A549 (cell line): ENCODE data around the gene LRTM2. TPM values are rescaled to one million over a fixed set of nuclear protein-coding genes. Genes with fewer than 3 reads are reported as not detected.

Experiments used
- ATAC-seq, 2 experiments: fragments of 200-7000 bp in 1 of 2; fragments of >200 bp in 1 of 2; cut with Nextera tagmentation in 1 of 2; cut with Tn5 transposase in 1 of 2; 3 replicates each; pipeline versions ENCODE4 v1.8.0 to v1.9.1; 2018 to 2020; ENCODE audit warnings: mild to moderate bottlenecking in 1 of 2, moderate library complexity in 1 of 2
- CTCF ChIA-PET: fragments of 300-600 bp; sonication (Branson Sonifier 250); formaldehyde crosslinking; extraction: SDS; loops from one replicate; lab custom pipeline; 2021; ENCODE audit warnings: antibody characterized with exemption, inconsistent platforms; lab: Yijun Ruan, JAX
- POLR2A ChIA-PET: fragments of 350-600 bp; formaldehyde crosslinking; extraction: SDS; loops from one replicate; lab custom pipeline; 2021; ENCODE audit warnings: antibody characterized with exemption, inconsistent platforms; lab: Yijun Ruan, JAX
- DNase-seq, 2 experiments: peaks; one replicate each; pipeline versions ENCODE4 v3.0.0 to v3.0.0-alpha.2; 2011 to 2016; ENCODE audit warnings: low read depth in 1 of 2, low spot score in 1 of 2
- FAIRE-seq: peaks from 2 replicates; lab custom pipeline; 2011; peaks lifted over from hg19 to GRCh38; lab: Jason Lieb, UNC
- H3K27ac ChIP-seq, 2 experiments: fragments of >200 bp; sonication (Bioruptor Twin); formaldehyde crosslinking; 3 replicates each; pipeline ENCODE4 v1.5.1; 2016 to 2017
- H3K4me1 ChIP-seq: fragments of >200 bp; sonication (Bioruptor Twin); formaldehyde crosslinking; 3 replicates; pipeline ENCODE4 v1.6.1; 2016
- H3K4me2 ChIP-seq: fragments of >200 bp; sonication (Bioruptor Twin); formaldehyde crosslinking; 3 replicates; pipeline ENCODE4 v1.6.1; 2016
- H3K4me3 ChIP-seq: fragments of >200 bp; sonication (Bioruptor Twin); formaldehyde crosslinking; 3 replicates; pipeline ENCODE4 v1.5.1; 2016
- H3K9me3 ChIP-seq: fragments of >200 bp; sonication (Bioruptor Twin); formaldehyde crosslinking; 3 replicates; pipeline ENCODE4 v1.6.1; 2016
- BCL3 ChIP-seq: fragments of >200 bp; sonication (Bioruptor Twin); formaldehyde crosslinking; IDR thresholded peaks from 3 replicates; pipeline ENCODE4 v1.6.1; 2016
- CBX8 ChIP-seq: fragments of 200-600 bp; sonication (generic); IDR thresholded peaks from 2 replicates; pipeline ENCODE4 v1.6.1; 2016
- CHD2 ChIP-seq: fragments of 150-350 bp; IDR thresholded peaks from 2 replicates; pipeline ENCODE4 v1.6.1; 2014; ENCODE audit warnings: low read length; ENCODE audit not compliant: partially characterized antibody
- CHD4 ChIP-seq: fragments of 200-600 bp; sonication (generic); IDR thresholded peaks from 2 replicates; pipeline ENCODE4 v1.6.1; 2016; ENCODE audit warnings: antibody characterized with exemption, mild to moderate bottlenecking, borderline replicate concordance
- CTCF ChIP-seq: fragments of >200 bp; sonication (Bioruptor Twin); formaldehyde crosslinking; IDR thresholded peaks from 3 replicates; pipeline ENCODE4 v1.5.1; 2016
- E2F6 ChIP-seq: IDR thresholded peaks from 2 replicates; pipeline ENCODE4 v1.6.1; 2012; ENCODE audit warnings: low read depth, borderline replicate concordance
- EHMT2 ChIP-seq: fragments of 200-600 bp; sonication (generic); IDR thresholded peaks from 2 replicates; pipeline ENCODE4 v1.6.1; 2016; ENCODE audit warnings: antibody characterized with exemption, low read depth, mild to moderate bottlenecking, moderate library complexity
- FOSL2 ChIP-seq, 2 experiments: fragments of 450-650 bp in 1 of 2; fragments of >200 bp in 1 of 2; sonication (Bioruptor Twin) in 1 of 2; formaldehyde crosslinking; IDR thresholded peaks; 2 replicates each; pipeline versions ENCODE4 v1.5.0 to v1.6.1; 2016 to 2020; ENCODE audit warnings: mild to moderate bottlenecking in 1 of 2, moderate library complexity in 1 of 2
- GATA3 ChIP-seq: IDR thresholded peaks from 2 replicates; pipeline ENCODE4 v1.6.1; 2012; ENCODE audit warnings: borderline replicate concordance
- HDAC2 ChIP-seq: fragments of 200-600 bp; sonication (generic); IDR thresholded peaks from 2 replicates; pipeline ENCODE4 v1.6.1; 2016
- HOXB13 ChIP-seq: fragments of 250-450 bp; sonication (Bioruptor Pico); IDR thresholded peaks from 2 replicates; pipeline ENCODE4 v1.5.0; 2020; ENCODE audit warnings: low read depth, mild to moderate bottlenecking, moderate library complexity
- HOXB5 ChIP-seq: fragments of 250-450 bp; sonication (Bioruptor Pico); IDR thresholded peaks from 2 replicates; pipeline ENCODE4 v1.5.0; 2020; ENCODE audit warnings: mild to moderate bottlenecking, moderate library complexity
- KDM5A ChIP-seq: fragments of 200-600 bp; sonication (generic); IDR thresholded peaks from 2 replicates; pipeline ENCODE4 v1.6.1; 2016; ENCODE audit warnings: antibody characterized with exemption, mild to moderate bottlenecking
- MAX ChIP-seq: IDR thresholded peaks from 2 replicates; pipeline ENCODE4 v1.6.1; 2012
- MYC ChIP-seq: IDR thresholded peaks from 2 replicates; pipeline ENCODE4 v1.6.1; 2012; ENCODE audit warnings: mild to moderate bottlenecking, inconsistent platforms, low read length, improper control_type of control experiment, borderline replicate concordance
- NPAS2 ChIP-seq: fragments of 250-450 bp; sonication (Bioruptor Pico); IDR thresholded peaks from 2 replicates; pipeline ENCODE4 v1.8.0; 2022; ENCODE audit warnings: mild to moderate bottlenecking, moderate library complexity, borderline replicate concordance
- POLR2A ChIP-seq: IDR thresholded peaks from 2 replicates; pipeline ENCODE4 v1.6.1; 2012; ENCODE audit warnings: mild to moderate bottlenecking, low read length
- RNF2 ChIP-seq: fragments of 200-600 bp; sonication (generic); IDR thresholded peaks from 2 replicates; pipeline ENCODE4 v1.6.1; 2016; ENCODE audit warnings: low read depth, mild to moderate bottlenecking, antibody characterized with exemption, moderate library complexity, borderline replicate concordance
- SMC3 ChIP-seq: fragments of >200 bp; sonication (Bioruptor Twin); formaldehyde crosslinking; IDR thresholded peaks from 3 replicates; pipeline ENCODE4 v1.6.1; 2018; ENCODE audit warnings: inconsistent platforms
- ZFP36 ChIP-seq: fragments of 450-650 bp; IDR thresholded peaks from 2 replicates; pipeline ENCODE4 v1.6.1; 2014; ENCODE audit warnings: borderline replicate concordance; ENCODE audit not compliant: partially characterized antibody
- whole genome bisulfite sequencing: methylation state at CpG from one replicate; pipeline ENCODE4 v1.1.6; 2017; ENCODE audit errors: missing lambda C conversion rate; 5-methylcytosine and 5-hydroxymethylcytosine counted together
- polyA plus RNA-seq, 4 experiments: library from polyadenylated mRNA; depleted of rRNA in 3 of 4; stranded (reverse); fragments of >200 nt; fragmentation: RNase III in 1 of 4; extraction: RNeasy Plus Mini Kit Qiagen cat#74134 plus additional on column Dnase treatment in 1 of 4; gene quantifications; 2 replicates in 3 of 4; 3 replicates in 1 of 4; pipeline ENCODE4 v1.2.3, GENCODE V29; 2011 to 2017

The LRTM2 gene
- polyA plus RNA-seq, 2 of the 4 experiments (the other 2 are of a cell fraction) = not detected

- TF ChIP-seq BCL3 = no peak
- no peak for TF ChIP-seq CBX8
- TF ChIP-seq ZFP36 = no peak
- TF ChIP-seq HOXB5 (CRISPR knock-in tag) = no peak
- no peak for TF ChIP-seq CTCF
Measured at GRCh38 chr12:1870086-1870485, 49.7 kb downstream of the LRTM2 start (continued).

- no peaks in the 10 kb centered on the region for H3K4me1 ChIP-seq
- ChIA-PET POLR2A (no interaction called here), CTCF (no interaction called here)
- peaks cover 14% of the 10 kb centered on the region; the same call in 2 of the 3 replicates for H3K9me3 ChIP-seq
- H3K4me3 ChIP-seq = no peak overlapping the region
- DNase-seq (no peak), ATAC-seq (no peak), FAIRE-seq (no peak)
- H3K4me2 ChIP-seq = no peak overlapping the region
- no peak for TF ChIP-seq HOXB13 (CRISPR knock-in tag)
- TF ChIP-seq NPAS2 = no peak
- no peak for TF ChIP-seq CHD4
- no peak for TF ChIP-seq MYC
- no peak for TF ChIP-seq CTCF
- WGBS = 29% methylated on average over 24 of the region's 24 CpGs
- no peak overlapping the region for H3K27ac ChIP-seq
Measured at GRCh38 chr12:1870998-1871917, 50.9 kb downstream of the LRTM2 start.

- Histone ChIP-seq H3K4me1 (no peaks in the 10 kb centered on the region), H3K9me3 (peaks cover 14% of the 10 kb centered on the region; the same call in 2 of the 3 replicates), H3K4me2 (no peak overlapping the region), H3K4me3 (no peak overlapping the region), H3K27ac (no peak overlapping the region)
- CTCF ChIA-PET = no interaction called here
- TF ChIP-seq RNF2 = no peak
- no peak for TF ChIP-seq GATA3
- TF ChIP-seq HOXB5 (CRISPR knock-in tag) = no peak
- TF ChIP-seq CBX8 = no peak
- TF ChIP-seq CHD2 = no peak
- TF ChIP-seq E2F6 = no peak
- no peak for TF ChIP-seq FOSL2 (IDR thresholded peaks at IDR 0.05)
- no peak for TF ChIP-seq FOSL2 (CRISPR knock-in tag; IDR thresholded peaks at IDR 0.05)
- no peak for TF ChIP-seq HDAC2
- no peak for TF ChIP-seq MAX
- no peak for TF ChIP-seq MYC
- TF ChIP-seq KDM5A = no peak
- no peak for TF ChIP-seq POLR2A
- TF ChIP-seq BCL3 = no peak
- no peak for TF ChIP-seq SMC3
- no peak for TF ChIP-seq EHMT2
- no peak for TF ChIP-seq NPAS2
- FAIRE-seq (no peak), DNase-seq (no peak), ATAC-seq (no peak)
- WGBS = 41% methylated on average over 6 of the region's 6 CpGs
- POLR2A ChIA-PET = no interaction called here
Measured at GRCh38 chr12:1872001-1872400, 51.6 kb downstream of the LRTM2 start.
